ENCODE data around the gene ATP1B3.
A peak's percentile ranks its signal among the peaks of the same experiment; 100 is the strongest.

ATP1B3 gene

DNA sequence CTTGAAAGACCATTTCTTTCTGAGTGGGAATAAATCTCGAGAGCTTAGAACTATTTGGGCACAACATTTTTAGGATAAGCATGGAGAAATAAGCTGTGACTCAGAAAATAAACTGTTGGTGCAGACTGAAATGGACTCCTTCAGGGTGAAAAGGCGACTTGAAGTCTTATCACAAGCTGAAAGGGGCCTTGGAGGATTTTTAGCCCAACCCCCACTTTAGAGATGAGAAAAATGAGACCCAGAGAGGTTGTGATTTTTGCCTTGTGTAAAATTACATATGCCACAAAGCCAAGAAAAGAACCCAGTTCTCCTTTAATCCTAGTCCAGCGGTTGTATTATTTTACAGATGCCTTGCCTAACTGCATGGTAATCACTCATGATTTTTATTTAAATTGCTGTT, 1.5 kb downstream of the ATP1B3 start:
- DNase-seq: no peak
- 0 out of 2 replicates have a peak overlapping the region, but pooled peaks have one; percentile 83 for H2AFZ ChIP-seq (ENCODE audit: low read length)

DNA sequence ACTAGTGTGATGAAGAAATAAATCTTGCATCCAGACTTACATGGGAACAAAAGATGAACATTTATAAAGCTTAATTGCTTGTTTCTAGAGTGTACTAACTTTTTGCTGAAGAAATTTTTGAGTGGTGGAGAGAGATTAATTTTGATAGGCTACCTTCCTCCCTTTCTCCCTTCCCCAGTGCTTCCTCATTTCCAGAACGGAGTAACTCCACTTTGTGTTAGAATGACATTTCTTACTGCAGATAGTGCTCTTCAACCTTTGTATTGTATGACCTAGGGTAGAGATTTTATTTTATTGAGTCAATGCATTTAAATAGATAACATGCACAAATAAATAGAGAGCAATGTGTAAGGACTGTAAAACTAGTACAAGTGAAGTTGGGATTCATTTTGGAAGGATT, 1.9 kb downstream of the ATP1B3 start:
- H3K79me2 ChIP-seq (ENCODE audit: low read length): peaks cover 63% of the 10 kb centered on the region
- TF ChIP-seq, protein P1, sequence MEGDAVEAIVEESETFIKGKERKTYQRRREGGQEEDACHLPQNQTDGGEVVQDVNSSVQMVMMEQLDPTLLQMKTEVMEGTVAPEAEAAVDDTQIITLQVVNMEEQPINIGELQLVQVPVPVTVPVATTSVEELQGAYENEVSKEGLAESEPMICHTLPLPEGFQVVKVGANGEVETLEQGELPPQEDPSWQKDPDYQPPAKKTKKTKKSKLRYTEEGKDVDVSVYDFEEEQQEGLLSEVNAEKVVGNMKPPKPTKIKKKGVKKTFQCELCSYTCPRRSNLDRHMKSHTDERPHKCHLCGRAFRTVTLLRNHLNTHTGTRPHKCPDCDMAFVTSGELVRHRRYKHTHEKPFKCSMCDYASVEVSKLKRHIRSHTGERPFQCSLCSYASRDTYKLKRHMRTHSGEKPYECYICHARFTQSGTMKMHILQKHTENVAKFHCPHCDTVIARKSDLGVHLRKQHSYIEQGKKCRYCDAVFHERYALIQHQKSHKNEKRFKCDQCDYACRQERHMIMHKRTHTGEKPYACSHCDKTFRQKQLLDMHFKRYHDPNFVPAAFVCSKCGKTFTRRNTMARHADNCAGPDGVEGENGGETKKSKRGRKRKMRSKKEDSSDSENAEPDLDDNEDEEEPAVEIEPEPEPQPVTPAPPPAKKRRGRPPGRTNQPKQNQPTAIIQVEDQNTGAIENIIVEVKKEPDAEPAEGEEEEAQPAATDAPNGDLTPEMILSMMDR (IDR thresholded peaks at IDR 0.05; ENCODE audit: low read length): no peak
- TF ChIP-seq EZH2 (optimal IDR thresholded peaks at IDR 0.05; ENCODE audit: low read depth, low read length): no peak
- no peak for TF ChIP-seq EZH2phosphoT487 (IDR thresholded peaks at IDR 0.05; ENCODE audit: low read length)
- no peak overlapping the region for H2AFZ ChIP-seq (ENCODE audit: low read length)
- H3K9me3 ChIP-seq (replicated peaks; ENCODE audit: insufficient read depth, low read length): no peaks in the 10 kb centered on the region
- peaks cover 16% of the 10 kb centered on the region for H3F3A ChIP-seq (ENCODE audit: insufficient read depth, low read length)
- 0 out of 2 replicates have a peak, but pooled peaks cover 4% of the 10 kb centered on the region for H3K36me3 ChIP-seq (replicated peaks; ENCODE audit: insufficient read depth, low read length)
- no peaks in the 10 kb centered on the region for H3K9me2 ChIP-seq (replicated peaks; ENCODE audit: insufficient read depth, low read length)
- DNase-seq: no peak
- no peaks in the 10 kb centered on the region; the same call in 1 of the 2 replicates for H4K20me1 ChIP-seq (ENCODE audit: insufficient read depth, low read length)
- no peak overlapping the region for H3K27ac ChIP-seq (ENCODE audit: low read length)
- peak overlapping the region; percentile 94 for H3K4me3 ChIP-seq (ENCODE audit: low read length)
- H3K27me3 ChIP-seq (replicated peaks; ENCODE audit: insufficient read depth, low read length): no peaks in the 10 kb centered on the region
- H3K4me1 ChIP-seq (ENCODE audit: low read length): peaks cover 12% of the 10 kb centered on the region; the same call in 1 of the 2 replicates
- H3K4me2 ChIP-seq (ENCODE audit: low read depth, low read length): peak overlapping the region; percentile 86
- H3K9ac ChIP-seq (ENCODE audit: low read length): peak overlapping the region; percentile 78; the same call in 1 of the 2 replicates

More for the DNA sequence above, 1.5 kb downstream of the ATP1B3 start:
- Histone ChIP-seq H3K79me2 (ENCODE audit: low read length) (peaks cover 59% of the 10 kb centered on the region), H3K27me3 (replicated peaks; ENCODE audit: insufficient read depth, low read length) (no peaks in the 10 kb centered on the region), H3K4me2 (ENCODE audit: low read depth, low read length) (peak overlapping the region; percentile 86), H3K9me2 (replicated peaks; ENCODE audit: insufficient read depth, low read length) (no peaks in the 10 kb centered on the region), H3K9ac (ENCODE audit: low read length) (peak overlapping the region; percentile 78; the same call in 1 of the 2 replicates), H4K20me1 (ENCODE audit: insufficient read depth, low read length) (no peaks in the 10 kb centered on the region; the same call in 1 of the 2 replicates), H3K36me3 (replicated peaks; ENCODE audit: insufficient read depth, low read length) (0 out of 2 replicates have a peak, but pooled peaks cover 4% of the 10 kb centered on the region), H3F3A (ENCODE audit: insufficient read depth, low read length) (peaks cover 16% of the 10 kb centered on the region), H3K9me3 (replicated peaks; ENCODE audit: insufficient read depth, low read length) (no peaks in the 10 kb centered on the region), H3K4me1 (ENCODE audit: low read length) (peaks cover 12% of the 10 kb centered on the region; the same call in 1 of the 2 replicates), H3K4me3 (ENCODE audit: low read length) (peak overlapping the region; percentile 94), H3K27ac (ENCODE audit: low read length) (no peak overlapping the region)
- TF ChIP-seq EZH2phosphoT487 (IDR thresholded peaks at IDR 0.05; ENCODE audit: low read length): no peak
- TF ChIP-seq, protein P1 (IDR thresholded peaks at IDR 0.05; ENCODE audit: low read length): no peak
- TF ChIP-seq EZH2 (optimal IDR thresholded peaks at IDR 0.05; ENCODE audit: low read depth, low read length): no peak

DNA sequence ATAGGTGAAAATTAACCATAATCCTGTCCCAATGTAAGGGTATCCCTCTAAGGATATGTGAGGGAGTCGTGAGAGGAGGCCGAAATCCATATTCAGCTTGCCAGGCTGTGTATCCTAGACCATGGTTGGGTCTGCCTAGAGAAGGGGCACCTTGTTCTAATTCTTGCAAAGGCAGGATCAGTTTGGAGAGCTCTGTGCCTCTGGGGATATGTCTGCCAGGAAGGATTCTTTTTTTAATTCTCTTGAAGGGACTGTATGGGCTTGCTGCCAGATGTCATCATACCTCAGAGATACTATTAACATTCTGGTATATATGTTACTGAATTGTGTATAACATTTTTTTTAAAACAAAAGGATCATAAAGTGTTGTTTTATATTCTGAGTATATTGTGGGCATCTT, 2.4 kb downstream of the ATP1B3 start:
- H3K4me3 ChIP-seq (ENCODE audit: low read length): peak overlapping the region; percentile 94; the same call in 1 of the 2 replicates
- H3K27ac ChIP-seq (ENCODE audit: low read length): no peak overlapping the region
- H3K9me3 ChIP-seq (replicated peaks; ENCODE audit: insufficient read depth, low read length): no peaks in the 10 kb centered on the region
- peaks cover 68% of the 10 kb centered on the region for H3K79me2 ChIP-seq (ENCODE audit: low read length)
- no peak overlapping the region; the same call in 1 of the 2 replicates for H3K9ac ChIP-seq (ENCODE audit: low read length)
- no peaks in the 10 kb centered on the region; the same call in 1 of the 2 replicates for H4K20me1 ChIP-seq (ENCODE audit: insufficient read depth, low read length)
- 0 out of 2 replicates have a peak, but pooled peaks cover 4% of the 10 kb centered on the region for H3K36me3 ChIP-seq (replicated peaks; ENCODE audit: insufficient read depth, low read length)
- H3K9me2 ChIP-seq (replicated peaks; ENCODE audit: insufficient read depth, low read length): no peaks in the 10 kb centered on the region
- no peak overlapping the region for H2AFZ ChIP-seq (ENCODE audit: low read length)
- TF ChIP-seq, protein P1 (IDR thresholded peaks at IDR 0.05; ENCODE audit: low read length): no peak
- no peak for TF ChIP-seq EZH2phosphoT487 (IDR thresholded peaks at IDR 0.05; ENCODE audit: low read length)
- TF ChIP-seq EZH2 (optimal IDR thresholded peaks at IDR 0.05; ENCODE audit: low read depth, low read length): no peak
- H3K27me3 ChIP-seq (replicated peaks; ENCODE audit: insufficient read depth, low read length): no peaks in the 10 kb centered on the region
- H3K4me1 ChIP-seq (ENCODE audit: low read length): peaks cover 12% of the 10 kb centered on the region; the same call in 1 of the 2 replicates
- no peak for DNase-seq
- H3K4me2 ChIP-seq (ENCODE audit: low read depth, low read length): peak overlapping the region; percentile 86
- peaks cover 16% of the 10 kb centered on the region for H3F3A ChIP-seq (ENCODE audit: insufficient read depth, low read length)
